ENCODE measurements around the gene RGL1. TPM values are rescaled to one million over a fixed set of nuclear protein-coding genes. Genes with fewer than 3 reads are reported as not detected.

The RGL1 gene
- total and polyA plus RNA-seq, 7 experiments from 2014 or later: 0.90 to 6.2 (median 2.6) TPM

DNA sequence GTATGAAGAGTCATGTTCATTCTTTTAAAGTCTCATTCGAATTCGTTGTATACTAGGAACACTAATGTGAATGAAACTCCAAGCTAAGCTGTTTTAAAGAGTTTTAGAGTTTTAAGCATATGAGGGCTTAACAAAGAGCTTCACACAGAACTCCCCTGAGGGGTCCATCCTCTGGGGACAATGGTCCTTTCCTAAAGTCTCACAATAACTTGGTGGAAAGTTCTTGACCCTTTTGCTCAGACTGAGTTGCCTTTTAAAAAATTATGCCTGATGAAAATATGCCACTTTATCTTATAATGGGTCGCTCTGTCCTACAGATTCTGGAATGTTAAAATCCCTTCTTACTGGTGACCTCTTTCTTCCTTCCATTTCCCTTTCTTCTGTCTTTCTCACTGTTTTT lies 64.3 kb downstream of the RGL1 start:
- Histone ChIP-seq H3K9me3 (ENCODE audit: control insufficient read depth in 2 of 3, low read length in 3 of 3) (no peaks in the 10 kb centered on the region), H3K27me3 (ENCODE audit: control insufficient read depth in 2 of 2, insufficient read depth in 2 of 2, low read length in 2 of 2) (no peaks in the 10 kb centered on the region), H3K4me1 (ENCODE audit: control insufficient read depth in 2 of 2, insufficient read depth in 2 of 2, low read length in 2 of 2) (peaks cover 0 to 10% of the 10 kb centered on the region in 2 donors), H3K4me3 (ENCODE audit: low read length) (no peak overlapping the region), H3K36me3 (ENCODE audit: control insufficient read depth in 2 of 3, insufficient read depth in 3 of 3, low read length in 3 of 3) (no peaks in the 10 kb centered on the region), H3K27ac (ENCODE audit: low read depth, low read length) (no peak overlapping the region)
- peaks cover 0 to 3% (median 3%) of the 10 kb centered on the region in 5 donors for H3K36me3 Mint-ChIP-seq
- ATAC-seq (no peak), DNase-seq (no peak)
- peaks cover 6 to 24% (median 20%) of the 10 kb centered on the region in 7 donors for H3K4me1 Mint-ChIP-seq
- H3K27ac Mint-ChIP-seq: no peak overlapping the region
- no peaks in the 10 kb centered on the region for H3K27me3 Mint-ChIP-seq
- no peaks in the 10 kb centered on the region for H3K9me3 Mint-ChIP-seq
- intact Hi-C loops (cut with micrococcal nuclease): no loop called here
- POLR2A ChIA-PET: no interaction called here
- H3K4me3 Mint-ChIP-seq: no peak overlapping the region
- CTCF ChIA-PET: no interaction called here

DNA sequence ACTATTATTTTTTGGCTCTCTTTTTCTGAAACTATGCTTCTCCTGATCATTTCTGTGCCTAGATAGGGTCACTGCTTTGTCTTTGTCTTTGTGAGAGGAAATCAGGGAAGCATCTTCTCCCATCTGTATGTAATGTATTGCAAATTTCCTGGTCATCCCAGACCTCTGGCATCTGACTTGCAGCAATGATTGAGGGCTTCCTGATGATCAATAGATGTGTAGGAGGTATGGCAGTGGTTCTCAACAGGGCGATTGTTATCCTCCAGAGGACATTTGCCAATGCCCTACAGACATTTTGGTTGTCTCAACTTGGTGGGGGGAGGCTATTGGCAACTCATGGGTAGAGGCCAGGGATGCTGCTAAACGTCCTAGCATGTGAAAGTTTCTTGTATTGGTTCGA lies 64.7 kb downstream of the RGL1 start:
- Mint-ChIP-seq H3K36me3 (peaks cover 0 to 5% (median 3%) of the 10 kb centered on the region in 5 donors), H3K4me3 (no peak overlapping the region), H3K27ac (no peak overlapping the region), H3K9me3 (peaks cover 0 to 3% (median 0%) of the 10 kb centered on the region in 11 donors), H3K27me3 (no peaks in the 10 kb centered on the region), H3K4me1 (peaks cover 6 to 29% (median 25%) of the 10 kb centered on the region in 7 donors)
- DNase-seq (no peak), ATAC-seq (no peak)
- H3K27me3 ChIP-seq (ENCODE audit: control insufficient read depth in 2 of 2, insufficient read depth in 2 of 2, low read length in 2 of 2): no peaks in the 10 kb centered on the region
- H3K4me3 ChIP-seq (ENCODE audit: low read length): no peak overlapping the region
- no peaks in the 10 kb centered on the region for H3K9me3 ChIP-seq (ENCODE audit: control insufficient read depth in 2 of 3, low read length in 3 of 3)
- POLR2A ChIA-PET: no interaction called here
- CTCF ChIA-PET: no interaction called here
- no peak overlapping the region for H3K27ac ChIP-seq (ENCODE audit: low read depth, low read length)
- H3K4me1 ChIP-seq (ENCODE audit: control insufficient read depth in 2 of 2, insufficient read depth in 2 of 2, low read length in 2 of 2): peaks cover 0 to 12% of the 10 kb centered on the region in 2 donors
- no peaks in the 10 kb centered on the region for H3K36me3 ChIP-seq (ENCODE audit: control insufficient read depth in 2 of 3, insufficient read depth in 3 of 3, low read length in 3 of 3)
- intact Hi-C loops (cut with micrococcal nuclease): no loop called here

DNA sequence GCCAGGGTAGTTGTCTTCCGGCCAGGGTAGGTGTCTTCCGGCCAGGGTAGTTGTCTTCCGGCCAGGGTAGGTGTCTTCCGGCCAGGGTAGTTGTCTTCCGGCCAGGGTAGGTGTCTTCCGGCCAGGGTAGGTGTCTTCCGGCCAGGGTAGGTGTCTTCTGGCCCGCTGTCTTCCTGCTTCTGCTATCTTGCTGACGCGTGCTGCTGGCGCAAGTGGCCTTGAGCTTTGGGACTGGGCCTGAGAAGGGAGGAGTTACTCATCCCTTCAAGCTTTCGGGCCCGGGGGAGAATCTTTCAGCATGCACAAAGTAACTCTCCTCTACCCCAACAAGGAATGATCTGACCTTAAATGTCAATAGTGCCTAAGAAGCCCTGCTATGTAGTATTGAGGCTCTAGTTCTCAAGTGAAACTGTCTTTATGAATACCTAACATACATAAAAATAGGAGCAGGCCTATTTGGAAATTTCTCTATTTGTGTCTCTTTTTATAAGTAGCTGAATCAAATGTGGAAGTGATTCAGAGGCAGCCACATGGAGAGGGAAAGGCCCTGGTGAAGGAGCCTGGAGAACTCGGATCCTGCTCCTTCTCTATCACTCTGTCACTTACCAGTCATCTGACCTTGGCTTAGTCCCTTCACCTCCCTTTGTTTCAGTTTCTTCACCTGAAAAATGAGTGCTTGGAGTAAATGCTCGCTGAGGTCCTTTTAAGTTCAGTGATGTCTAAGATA lies 65.6 kb downstream of the RGL1 start:
- Mint-ChIP-seq H3K27ac (no peak overlapping the region), H3K4me3 (no peak overlapping the region), H3K4me1 (peaks cover 6 to 31% (median 27%) of the 10 kb centered on the region in 7 donors), H3K36me3 (peaks cover 0 to 5% (median 3%) of the 10 kb centered on the region in 5 donors), H3K9me3 (peaks cover 0 to 4% (median 0%) of the 10 kb centered on the region in 11 donors), H3K27me3 (no peaks in the 10 kb centered on the region)
- H3K4me3 ChIP-seq (ENCODE audit: low read length): no peak overlapping the region
- ChIA-PET POLR2A (interaction anchor here (0.5 kb wide), 1 partner anchor 16 kb away, joined by 4 read pairs; no protein-coding TSS in a partner anchor), CTCF (no interaction called here)
- H3K27ac ChIP-seq (ENCODE audit: low read depth, low read length): no peak overlapping the region
- H3K4me1 ChIP-seq (ENCODE audit: control insufficient read depth in 2 of 2, insufficient read depth in 2 of 2, low read length in 2 of 2): peaks cover 0 to 12% of the 10 kb centered on the region in 2 donors
- ATAC-seq: no peak
- H3K27me3 ChIP-seq (ENCODE audit: control insufficient read depth in 2 of 2, insufficient read depth in 2 of 2, low read length in 2 of 2): no peaks in the 10 kb centered on the region
- no peaks in the 10 kb centered on the region for H3K9me3 ChIP-seq (ENCODE audit: control insufficient read depth in 2 of 3, low read length in 3 of 3)
- no peaks in the 10 kb centered on the region for H3K36me3 ChIP-seq (ENCODE audit: control insufficient read depth in 2 of 3, insufficient read depth in 3 of 3, low read length in 3 of 3)
- intact Hi-C loops (cut with micrococcal nuclease): no loop called here
- DNase-seq: no peak

DNA sequence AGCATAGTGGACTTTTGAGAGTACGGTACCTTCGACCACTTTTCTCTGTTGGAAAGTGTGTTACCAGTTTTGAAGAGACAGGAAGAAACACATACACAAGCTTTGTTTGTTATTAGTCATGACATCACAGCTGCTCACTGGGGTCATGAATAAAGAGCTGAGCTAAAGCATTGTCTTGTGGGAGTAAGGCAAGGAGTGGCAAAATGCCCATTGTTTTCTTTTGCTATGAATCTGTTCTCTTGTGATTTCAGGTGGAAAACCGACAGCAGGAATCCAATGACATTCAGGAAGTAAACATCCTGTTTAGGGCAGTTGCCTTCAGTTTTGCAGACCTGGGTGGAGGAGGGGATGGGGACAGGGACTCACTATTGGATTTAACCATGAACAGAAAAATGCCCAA lies 66.2 kb downstream of the RGL1 start:
- ATAC-seq (no peak), DNase-seq (no peak)
- H3K27ac Mint-ChIP-seq: no peak overlapping the region
- H3K27me3 Mint-ChIP-seq: no peaks in the 10 kb centered on the region
- H3K9me3 ChIP-seq (ENCODE audit: control insufficient read depth in 2 of 3, low read length in 3 of 3): no peaks in the 10 kb centered on the region
- ChIA-PET CTCF (no interaction called here), POLR2A (no interaction called here)
- no peak overlapping the region for H3K4me3 ChIP-seq (ENCODE audit: low read length)
- no peak overlapping the region for H3K4me3 Mint-ChIP-seq
- no peaks in the 10 kb centered on the region for H3K27me3 ChIP-seq (ENCODE audit: control insufficient read depth in 2 of 2, insufficient read depth in 2 of 2, low read length in 2 of 2)
- peaks cover 0 to 7% (median 3%) of the 10 kb centered on the region in 5 donors for H3K36me3 Mint-ChIP-seq
- no peak overlapping the region for H3K27ac ChIP-seq (ENCODE audit: low read depth, low read length)
- no peaks in the 10 kb centered on the region for H3K36me3 ChIP-seq (ENCODE audit: control insufficient read depth in 2 of 3, insufficient read depth in 3 of 3, low read length in 3 of 3)
- H3K9me3 Mint-ChIP-seq: peaks cover 0 to 4% (median 0%) of the 10 kb centered on the region in 11 donors
- peaks cover 0 to 12% of the 10 kb centered on the region in 2 donors for H3K4me1 ChIP-seq (ENCODE audit: control insufficient read depth in 2 of 2, insufficient read depth in 2 of 2, low read length in 2 of 2)
- intact Hi-C loops (cut with micrococcal nuclease): no loop called here
- H3K4me1 Mint-ChIP-seq: peaks cover 8 to 33% (median 27%) of the 10 kb centered on the region in 7 donors

DNA sequence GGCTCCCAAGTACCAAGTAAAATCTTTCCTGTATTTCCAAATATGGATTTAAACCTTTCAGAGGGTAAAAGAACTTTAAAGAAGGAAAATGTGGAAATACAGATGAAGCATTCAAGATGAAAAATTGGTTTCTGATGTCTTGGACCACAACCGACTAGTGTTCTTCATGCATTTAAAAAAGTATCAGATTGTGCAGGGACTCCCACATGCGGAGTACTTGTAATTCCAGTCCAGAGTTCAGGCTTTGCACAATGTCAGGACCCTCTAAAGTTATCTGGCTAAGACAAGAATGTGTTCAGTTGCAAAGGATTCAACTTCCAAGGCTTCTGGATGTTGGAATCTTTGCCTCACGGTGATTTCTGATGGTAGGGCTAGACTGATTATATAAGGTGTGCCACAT lies 66.7 kb downstream of the RGL1 start:
- Mint-ChIP-seq H3K4me1 (peaks cover 8 to 33% (median 27%) of the 10 kb centered on the region in 7 donors), H3K27ac (no peak overlapping the region), H3K9me3 (peaks cover 0 to 4% (median 0%) of the 10 kb centered on the region in 11 donors), H3K4me3 (no peak overlapping the region), H3K36me3 (peaks cover 0 to 7% (median 3%) of the 10 kb centered on the region in 5 donors), H3K27me3 (no peaks in the 10 kb centered on the region)
- DNase-seq (no peak), ATAC-seq (no peak)
- POLR2A ChIA-PET: no interaction called here
- H3K9me3 ChIP-seq (ENCODE audit: control insufficient read depth in 2 of 3, low read length in 3 of 3): no peaks in the 10 kb centered on the region
- no peak overlapping the region for H3K27ac ChIP-seq (ENCODE audit: low read depth, low read length)
- no peaks in the 10 kb centered on the region for H3K27me3 ChIP-seq (ENCODE audit: control insufficient read depth in 2 of 2, insufficient read depth in 2 of 2, low read length in 2 of 2)
- no peaks in the 10 kb centered on the region for H3K36me3 ChIP-seq (ENCODE audit: control insufficient read depth in 2 of 3, insufficient read depth in 3 of 3, low read length in 3 of 3)
- intact Hi-C loops (cut with micrococcal nuclease): no loop called here
- no peak overlapping the region for H3K4me3 ChIP-seq (ENCODE audit: low read length)
- CTCF ChIA-PET: no interaction called here
- H3K4me1 ChIP-seq (ENCODE audit: control insufficient read depth in 2 of 2, insufficient read depth in 2 of 2, low read length in 2 of 2): peaks cover 0 to 12% of the 10 kb centered on the region in 2 donors

DNA sequence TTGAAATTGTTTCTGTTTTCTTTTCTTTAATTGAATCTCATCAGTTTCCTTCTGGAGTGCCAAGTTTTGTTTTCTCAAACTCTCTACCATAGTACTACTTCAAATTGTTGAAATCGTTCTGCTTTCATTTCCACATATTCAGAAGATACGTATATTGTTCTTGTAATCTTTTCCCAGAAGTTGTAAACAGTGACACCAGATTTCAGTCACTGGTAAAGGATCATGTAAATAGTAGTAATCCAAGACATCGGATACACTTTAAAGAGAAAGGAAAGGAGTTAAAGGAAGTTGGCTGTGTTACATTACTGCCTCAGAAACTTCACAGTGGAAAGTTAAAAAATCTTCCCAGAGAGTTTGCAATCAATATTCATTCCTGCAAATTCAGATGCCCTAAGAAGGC lies 67.5 kb downstream of the RGL1 start:
- H3K9me3 ChIP-seq (ENCODE audit: control insufficient read depth in 2 of 3, low read length in 3 of 3): no peaks in the 10 kb centered on the region
- no peak overlapping the region for H3K4me3 Mint-ChIP-seq
- H3K4me3 ChIP-seq (ENCODE audit: low read length): no peak overlapping the region
- ChIA-PET POLR2A (no interaction called here), CTCF (no interaction called here)
- intact Hi-C loops (cut with micrococcal nuclease): loop anchor here in 1 of 2 donors (2.0 kb wide), 1 partner anchor 16 kb away; no protein-coding TSS in a partner anchor
- ATAC-seq (no peak), DNase-seq (no peak)
- H3K9me3 Mint-ChIP-seq: peaks cover 0 to 4% (median 0%) of the 10 kb centered on the region in 11 donors
- H3K36me3 ChIP-seq (ENCODE audit: control insufficient read depth in 2 of 3, insufficient read depth in 3 of 3, low read length in 3 of 3): no peaks in the 10 kb centered on the region
- H3K27me3 ChIP-seq (ENCODE audit: control insufficient read depth in 2 of 2, insufficient read depth in 2 of 2, low read length in 2 of 2): no peaks in the 10 kb centered on the region
- H3K27ac Mint-ChIP-seq: peak overlapping the region in 2 of 9 donors; percentile 2 to 71
- peaks cover 0 to 7% (median 3%) of the 10 kb centered on the region in 5 donors for H3K36me3 Mint-ChIP-seq
- peaks cover 0 to 12% of the 10 kb centered on the region in 2 donors for H3K4me1 ChIP-seq (ENCODE audit: control insufficient read depth in 2 of 2, insufficient read depth in 2 of 2, low read length in 2 of 2)
- H3K27ac ChIP-seq (ENCODE audit: low read depth, low read length): no peak overlapping the region
- peaks cover 0 to 2% (median 0%) of the 10 kb centered on the region in 5 donors for H3K27me3 Mint-ChIP-seq
- H3K4me1 Mint-ChIP-seq: peaks cover 8 to 33% (median 27%) of the 10 kb centered on the region in 7 donors

Data from naive thymus-derived CD4-positive, alpha-beta T cell (primary cell).